Spleen (tissue), 7 donors: ENCODE results near the gene CUX1.

ENCODE experiments used
- CTCF ChIP-seq, 11 experiments: fragments of 200-600 bp in 7 of 11; fragments of 450-650 bp in 4 of 11; sonication (generic) in 4 of 11; IDR thresholded peaks in 8 of 11; conservative IDR thresholded peaks in 3 of 11; 1 replicate in 7 of 11; 2 replicates in 4 of 11; pipeline versions ENCODE4 v1.4.0 to v1.8.0; 2016 to 2021; ENCODE audit warnings: antibody characterized with exemption in 11 of 11, inconsistent platforms in 4 of 11, mild to moderate bottlenecking in 1 of 11
- POLR2A ChIP-seq, 3 donors: fragments of 450-650 bp; IDR thresholded peaks; one replicate each; pipeline ENCODE4 v1.5.1; 2017; ENCODE audit warnings: antibody characterized with exemption in 3 of 3, mild to moderate bottlenecking in 1 of 3
- POLR2AphosphoS5 ChIP-seq, 3 donors: sonication (generic); formaldehyde crosslinking; IDR thresholded peaks; one replicate each; pipeline ENCODE4 v1.5.1; 2017; ENCODE audit warnings: antibody characterized with exemption in 3 of 3
- donor health status: DM: no; HTN: no; CAD: no; lungs with moderate emphysema.
- donor health status: DM: no; HTN: no; CAD: no.
- donor health status: DM: no; HTN: no; CAD: no.

- TF ChIP-seq CTCF (IDR thresholded peaks at IDR 0.05 in 8 of 11, conservative IDR thresholded peaks at IDR 0.05 in 3 of 11) (no peak), POLR2A (IDR thresholded peaks at IDR 0.05) (no peak), POLR2AphosphoS5 (IDR thresholded peaks at IDR 0.05) (no peak)
Measured at GRCh38 chr7:102186306-102186705, 368.9 kb downstream of the CUX1 start.
